GM19193 (cell line): ENCODE data around the gene S1PR5.

Source experiments
- POLR2A ChIP-seq: IDR thresholded peaks from 4 replicates; pipeline ENCODE4 v1.6.1; 2011; ENCODE audit not compliant: insufficient read depth, insufficient read length; ENCODE audit errors: extremely low read depth

Gene S1PR5

DNA sequence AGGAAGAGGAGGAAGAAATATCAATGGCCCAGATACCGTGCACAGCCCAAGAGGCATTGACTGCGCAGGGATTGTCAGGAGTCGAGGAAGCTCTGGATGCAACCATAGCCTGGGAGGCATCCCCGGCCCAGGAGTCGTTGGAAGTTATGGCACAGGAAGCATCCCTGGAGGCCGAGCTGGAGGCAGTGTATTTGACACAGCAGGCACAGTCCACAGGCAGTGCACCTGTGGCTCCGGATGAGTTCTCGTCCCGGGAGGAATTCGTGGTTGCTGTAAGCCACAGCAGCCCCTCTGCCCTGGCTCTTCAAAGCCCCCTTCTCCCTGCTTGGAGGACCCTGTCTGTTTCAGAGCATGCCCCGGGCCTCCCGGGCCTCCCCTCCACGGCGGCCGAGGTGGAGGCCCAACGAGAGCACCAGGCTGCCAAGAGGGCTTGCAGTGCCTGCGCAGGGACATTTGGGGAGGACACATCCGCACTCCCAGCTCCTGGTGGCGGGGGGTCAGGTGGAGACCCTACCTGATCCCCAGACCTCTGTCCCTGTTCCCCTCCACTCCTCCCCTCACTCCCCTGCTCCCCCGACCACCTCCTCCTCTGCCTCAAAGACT lies 50.0 kb downstream of the S1PR5 start:
- no peak for TF ChIP-seq POLR2A

DNA sequence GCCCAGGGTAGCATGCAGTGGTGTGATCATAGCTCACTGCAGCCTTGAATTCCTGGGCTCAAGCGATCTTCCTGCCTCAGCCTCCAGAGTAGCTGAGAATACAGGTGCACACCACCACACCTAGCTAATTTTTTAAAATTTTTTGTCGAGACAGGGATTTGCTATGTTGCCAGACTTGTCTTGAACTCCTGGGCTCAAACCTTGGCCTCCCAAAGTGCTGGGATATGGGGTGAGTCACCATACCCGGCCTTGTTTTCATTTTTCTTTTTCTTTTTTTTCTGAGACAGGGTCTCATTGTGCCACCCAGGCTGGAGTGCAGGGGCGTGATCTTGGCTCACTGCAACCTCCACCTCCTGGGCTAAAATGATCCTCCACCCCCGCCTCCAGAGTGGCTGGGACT lies 52.8 kb downstream of the S1PR5 start:
- no peak for TF ChIP-seq POLR2A
